Measurements from ENCODE around the gene FYCO1.

- TF ChIP-seq CTCF (conservative IDR thresholded peaks at IDR 0.05; ENCODE audit: low read depth, low read length) = no peak
- TF ChIP-seq EZH2phosphoT487 (IDR thresholded peaks at IDR 0.05; ENCODE audit: borderline replicate concordance, low read length) = no peak
Measured at GRCh38 chr3:45984331-45985312, 11.0 kb downstream of the FYCO1 start.

All from PC-3 (cell line).